GM06990 (cell line): ENCODE results near the gene ZFPL1.
A peak's percentile ranks its signal among the peaks of the same experiment; 100 is the strongest.

Experiments used
- DNase-seq: peaks from one replicate; pipeline ENCODE4 v3.0.0-alpha.2; 2011; ENCODE audit not compliant: insufficient read length; ENCODE audit errors: extremely low read depth
- H3K27me3 ChIP-seq: replicated peaks from 2 replicates; pipeline ENCODE4 v1.6.0; 2011; ENCODE audit warnings: low read length; ENCODE audit not compliant: control insufficient read depth, insufficient read depth
- H3K36me3 ChIP-seq: 2 replicates; pipeline ENCODE4 v1.5.1; 2011; ENCODE audit warnings: low read length; ENCODE audit not compliant: control insufficient read depth, insufficient read depth
- H3K4me3 ChIP-seq: replicated peaks from 2 replicates; pipeline ENCODE4 v1.5.1; 2011; ENCODE audit warnings: low read depth, mild to moderate bottlenecking, control low read depth, low read length
- CTCF ChIP-seq: IDR thresholded peaks from 2 replicates; pipeline ENCODE4 v1.5.1; 2011; ENCODE audit warnings: low read length, control low read depth, mild to moderate bottlenecking, inconsistent platforms; ENCODE audit not compliant: insufficient read depth, poor library complexity, severe bottlenecking

The ZFPL1 gene

GRCh38 chr11:65095974-65096806 is 12.2 kb downstream of the ZFPL1 start, which contains the start of gene VPS51:
Gene VPS51 (plus strand): TSS chr11:65096214. CDS start chr11:65096251, 37 bp downstream.
- TF ChIP-seq CTCF: no peak
- peak; percentile 86 for DNase-seq

GRCh38 chr11:65096926-65097325 is 12.9 kb downstream of the ZFPL1 start:
- TF ChIP-seq CTCF: no peak
- no peaks in the 10 kb centered on the region for H3K27me3 ChIP-seq
- no peak for DNase-seq
- peaks cover 3% of the 10 kb centered on the region for H3K36me3 ChIP-seq
- peak overlapping the region; percentile 76 for H3K4me3 ChIP-seq

More at GRCh38 chr11:65095974-65096806, 12.2 kb downstream of the ZFPL1 start, which contains the start of gene VPS51:
- peak within 1 kb of the TSS; percentile 76 for H3K4me3 ChIP-seq
- peaks cover 3% of the 10 kb centered on the region for H3K36me3 ChIP-seq
- no peaks in the 10 kb centered on the region for H3K27me3 ChIP-seq

GRCh38 chr11:65100674-65101350 is 16.8 kb downstream of the ZFPL1 start:
- Histone ChIP-seq H3K27me3 (no peaks in the 10 kb centered on the region), H3K36me3 (peaks cover 3% of the 10 kb centered on the region), H3K4me3 (no peak overlapping the region)
- TF ChIP-seq CTCF: peak; percentile 7
- no peak for DNase-seq

- no peak for TF ChIP-seq CTCF
- Histone ChIP-seq H3K27me3 (no peaks in the 10 kb centered on the region), H3K4me3 (no peak overlapping the region), H3K36me3 (peaks cover 3% of the 10 kb centered on the region)
- no peak for DNase-seq
Observed at GRCh38 chr11:65102142-65103095, 18.4 kb downstream of the ZFPL1 start.

GRCh38 chr11:65103476-65103875 is 19.5 kb downstream of the ZFPL1 start:
- H3K36me3 ChIP-seq: peaks cover 3% of the 10 kb centered on the region
- H3K4me3 ChIP-seq: no peak overlapping the region
- no peak for TF ChIP-seq CTCF
- H3K27me3 ChIP-seq: no peaks in the 10 kb centered on the region
- no peak for DNase-seq
